Pancreas (tissue), 10 donors: Measurements from ENCODE around the gene HRCT1. TPM values are rescaled to one million over a fixed set of nuclear protein-coding genes. Genes with fewer than 3 reads are reported as not detected.
A peak's percentile ranks its signal among the peaks of the same experiment; 100 is the strongest.
"Not testable (repeated sequence)": the region's sequence is repeated elsewhere in the genome, so short reads cannot be mapped to it uniquely, and the experiment has no call there.

ENCODE experiments used
- ATAC-seq, 4 donors: fragments of 200-7000 bp; cut with Tn5 transposase; one replicate each; pipeline versions ENCODE4 v1.8.0 to v1.9.1; 2020; ENCODE audit warnings: mild to moderate bottlenecking in 4 of 4, moderate library complexity in 4 of 4
- DNase-seq, 6 donors: peaks; one replicate each; pipeline ENCODE4 v3.0.0-alpha.2; 2020
- FAIRE-seq: peaks from 2 replicates; lab custom pipeline; 2012; peaks lifted over from hg19 to GRCh38; lab: Jason Lieb, UNC
- H3K27ac ChIP-seq, 4 donors: fragments of 200-600 bp; sonication (generic); 1 replicate in 3 of 4; 2 replicates in 1 of 4; pipeline versions ENCODE4 v1.5.0 to v1.8.0; 2020
- H3K27me3 ChIP-seq, 4 donors: fragments of 200-600 bp; one replicate each; pipeline ENCODE4 v1.8.0; 2021
- H3K36me3 ChIP-seq, 3 donors: fragments of 200-600 bp; sonication (generic) in 1 of 3; one replicate each; pipeline versions ENCODE4 v1.5.0 to v1.8.0; 2020 to 2021
- H3K4me1 ChIP-seq, 3 donors: fragments of 200-600 bp; one replicate each; pipeline ENCODE4 v1.8.0; 2021
- H3K4me3 ChIP-seq, 4 donors: fragments of 200-600 bp; sonication (generic) in 2 of 4; one replicate each; pipeline versions ENCODE4 v1.5.0 to v1.8.0; 2020 to 2021
- H3K9me3 ChIP-seq, 4 donors: fragments of 200-600 bp; one replicate each; pipeline ENCODE4 v1.8.0; 2021
- CTCF ChIP-seq, 4 donors: fragments of 200-600 bp; sonication (generic) in 3 of 4; IDR thresholded peaks; one replicate each; pipeline versions ENCODE4 v1.5.0 to v1.8.0; 2021; ENCODE audit warnings: antibody characterized with exemption in 4 of 4
- WGBS, 2 donors: extraction: QIAGEN DNeasy Blood & Tissue Kit; methylation state at CpG; one replicate each; pipeline ENCODE4 v1.1.7; 2013; 5-methylcytosine and 5-hydroxymethylcytosine counted together
- intact Hi-C, 3 donors: fragments of 100-400 bp; cut with DNase I; formaldehyde crosslinking; loops; one replicate each; pipeline versions ENCODE4 v1.11.1 to v1.14.2; 2022
- polyA plus RNA-seq, 2 donors: library from polyadenylated mRNA; stranded (reverse); fragments of 200-250 nt; gene quantifications; one replicate each; pipeline ENCODE4 v1.2.3, GENCODE V29; 2013
- total RNA-seq, 6 donors: library from RNA; stranded (reverse); fragmentation: NEBNext Ultra II Directional in 4 of 6; extraction: Animal tissue kit (Norgen Biotek cat#: 25700) in 4 of 6; gene quantifications; one replicate each; pipeline versions ENCODE4 v1.2.1 to v1.2.4, GENCODE V29; 2021 to 2023
- donor health status: healthy with polysubstance abuse.
- donor health status: DM: no; HTN: no; CAD: no; lungs with moderate emphysema.
- donor health status: DM: no; HTN: no; CAD: no.
- donor health status: control.
- donor health status: control.
- donor health status: Bipolar disorder and iron deficiency.
- donor health status: DM: yes; HTN: yes; CAD: no.
- donor health status: DM: no; HTN: no; CAD: no.
- donor health status: DM: no; HTN: no; CAD: no.
- donor health status: DM: yes; HTN: yes; CAD: no.

Gene HRCT1
- total and polyA plus RNA-seq, 8 donors: 0.33 to 1.5 (median 0.83) TPM

- H3K36me3 ChIP-seq: no peaks in the 10 kb centered on the region
- DNase-seq (peak in 2 of 6 donors; percentile 41 to 74), FAIRE-seq (no peak), ATAC-seq (peak in 3 of 4 donors; percentile 30 to 39 (median 31))
- intact Hi-C loops: loop anchor here in 2 of 3 donors (5.0 to 10.0 kb wide), 2 partner anchors 77 to 84 kb away; partner anchors contain the start of gene NPR2 (in 1 of the 2)
- H3K27ac ChIP-seq: no peak overlapping the region
- 50 to 52% methylated on average over 3 of the region's 3 CpGs for WGBS, 2 donors
- no peak for TF ChIP-seq CTCF (IDR thresholded peaks at IDR 0.05)
- H3K4me3 ChIP-seq: no peak overlapping the region
- no peaks in the 10 kb centered on the region for H3K9me3 ChIP-seq
- no peaks in the 10 kb centered on the region for H3K27me3 ChIP-seq
- H3K4me1 ChIP-seq: no peaks in the 10 kb centered on the region
Observed at GRCh38 chr9:35871545-35871944, 34.5 kb upstream of the HRCT1 start.

DNA sequence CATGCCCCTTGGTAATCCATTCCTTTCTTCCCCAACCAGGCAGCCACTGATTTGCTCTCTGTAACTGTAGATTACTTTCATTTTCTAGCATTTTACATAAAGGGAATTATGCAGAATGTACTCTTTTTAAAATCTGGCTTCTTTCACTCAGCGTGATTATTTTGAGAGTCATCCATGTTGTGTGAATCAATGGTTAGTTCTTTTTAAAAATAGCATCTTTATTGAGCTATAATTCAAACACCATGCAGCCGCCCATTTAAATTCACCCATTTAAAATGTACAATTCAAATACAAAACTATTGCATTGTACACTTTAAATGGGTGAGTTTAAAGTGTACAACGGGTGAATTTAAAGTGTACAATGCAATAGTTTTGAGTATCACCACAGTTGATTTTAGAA is 33.5 kb upstream of the HRCT1 start:
- H3K4me1 ChIP-seq: no peaks in the 10 kb centered on the region
- ATAC-seq (no peak), DNase-seq (no peak), FAIRE-seq (no peak)
- H3K4me3 ChIP-seq: no peak overlapping the region
- H3K9me3 ChIP-seq: no peaks in the 10 kb centered on the region
- no peak for TF ChIP-seq CTCF (IDR thresholded peaks at IDR 0.05)
- no peaks in the 10 kb centered on the region for H3K36me3 ChIP-seq
- intact Hi-C loops: loop anchor here in 2 of 3 donors (5.0 to 10.0 kb wide), 2 partner anchors 78 to 85 kb away; partner anchors contain the start of gene NPR2 (in 1 of the 2)
- H3K27me3 ChIP-seq: no peaks in the 10 kb centered on the region
- no peak overlapping the region for H3K27ac ChIP-seq
- 58 to 75% methylated on average over 3 of the region's 3 CpGs for WGBS, 2 donors

GRCh38 chr9:35882263-35882848 is 23.6 kb upstream of the HRCT1 start:
- peaks cover 0 to 7% (median 0%) of the 10 kb centered on the region in 4 donors for H3K27me3 ChIP-seq
- 0 to 1% methylated on average over 4 of the region's 4 CpGs for WGBS, 2 donors
- H3K9me3 ChIP-seq: no peaks in the 10 kb centered on the region
- ATAC-seq (peak; percentile 67 to 98 (median 95)), FAIRE-seq (peak; percentile 95), DNase-seq (peak; percentile 66 to 95 (median 85))
- TF ChIP-seq CTCF (IDR thresholded peaks at IDR 0.05): peak; percentile 88 to 93 (median 90)
- H3K27ac ChIP-seq: no peak overlapping the region
- no peaks in the 10 kb centered on the region for H3K4me1 ChIP-seq
- no peak overlapping the region for H3K4me3 ChIP-seq
- intact Hi-C loops: loop anchor here in 1 of 3 donors (5.0 kb wide), 1 partner anchor 90 kb away; the partner anchor contains the start of gene NPR2
- H3K36me3 ChIP-seq: no peaks in the 10 kb centered on the region

GRCh38 chr9:35882996-35883395 is 23.0 kb upstream of the HRCT1 start:
- H3K4me3 ChIP-seq: no peak overlapping the region
- no peak for FAIRE-seq
- 55 to 59% methylated on average over 3 of the region's 3 CpGs for WGBS, 2 donors

GRCh38 chr9:35884908-35885307 is 21.1 kb upstream of the HRCT1 start:
- not testable (repeated sequence) for H3K27me3 ChIP-seq, H3K27ac ChIP-seq, ATAC-seq, H3K9me3 ChIP-seq, H3K36me3 ChIP-seq, H3K4me3 ChIP-seq, FAIRE-seq, H3K4me1 ChIP-seq, DNase-seq
- intact Hi-C loops: loop anchor here in 1 of 3 donors (5.0 kb wide), 1 partner anchor 93 kb away; the partner anchor contains the start of gene NPR2
- WGBS, 2 donors: 60 to 81% methylated on average over 3 of the region's 3 CpGs

More at GRCh38 chr9:35882996-35883395, 23.0 kb upstream of the HRCT1 start:
- Histone ChIP-seq H3K27me3 (peaks cover 0 to 7% (median 0%) of the 10 kb centered on the region in 4 donors), H3K4me1 (no peaks in the 10 kb centered on the region), H3K36me3 (no peaks in the 10 kb centered on the region), H3K9me3 (no peaks in the 10 kb centered on the region), H3K27ac (no peak overlapping the region)
- ATAC-seq (no peak), DNase-seq (no peak)
- intact Hi-C loops: loop anchor here in 1 of 3 donors (5.0 kb wide), 1 partner anchor 91 kb away; the partner anchor contains the start of gene NPR2
- no peak for TF ChIP-seq CTCF (IDR thresholded peaks at IDR 0.05)
